GM10248 (cell line): ENCODE results near the gene NKAPD1.
"Not testable (repeated sequence)": the region's sequence is repeated elsewhere in the genome, so short reads cannot be mapped to it uniquely, and the experiment has no call there.

Experiments
- CTCF ChIA-PET: fragments of 300-600 bp; sonication (Branson Sonifier 250); formaldehyde crosslinking; extraction: SDS; loops from one replicate; lab custom pipeline; 2021; ENCODE audit warnings: antibody characterized with exemption; lab: Yijun Ruan, JAX
- POLR2A ChIA-PET: fragments of 350-650 bp; sonication (Branson Sonifier 250); formaldehyde crosslinking; extraction: SDS; loops from one replicate; lab custom pipeline; 2020; ENCODE audit warnings: antibody characterized with exemption; lab: Yijun Ruan, JAX
- DNase-seq: peaks from one replicate; pipeline ENCODE4 v3.0.0; 2012; ENCODE audit errors: extremely low spot score
- CTCF ChIP-seq: IDR thresholded peaks from 2 replicates; pipeline ENCODE4 v1.5.1; 2012; ENCODE audit warnings: mild to moderate bottlenecking, low read depth; ENCODE audit errors: extremely low read depth, missing control alignments, control extremely low read depth

Gene NKAPD1

GRCh38 chr11:112085822-112086421, 11.8 kb downstream of the NKAPD1 start:
- DNase-seq: peak; percentile 39
- ChIA-PET POLR2A (interaction anchor here (0.5 kb wide), 1 partner anchor 17 kb away, joined by 4 read pairs; no protein-coding TSS in a partner anchor), CTCF (interaction anchor here (0.7 to 2.1 kb wide), 6 partner anchors 9 to 194 kb away, joined by 3 to 10 read pairs (median 3); no protein-coding TSS in a partner anchor)
- TF ChIP-seq CTCF: no peak

GRCh38 chr11:112086422-112087191, 12.5 kb downstream of the NKAPD1 start, which contains the start of the genes SDHD and TIMM8B:
SDHD (plus strand) TSS chr11:112086873; CDS start chr11:112086908, 35 bp downstream.
TIMM8B (minus strand) TSS chr11:112086756; CDS start chr11:112086723, 33 bp downstream.
- POLR2A ChIA-PET: interaction anchor here (0.5 kb wide), 1 partner anchor 18 kb away, joined by 4 read pairs; no protein-coding TSS in a partner anchor
- CTCF ChIA-PET: interaction anchor here (0.9 to 2.1 kb wide), 6 partner anchors 10 to 194 kb away, joined by 3 to 10 read pairs (median 4); no protein-coding TSS in a partner anchor

GRCh38 chr11:112087212-112087611, 13.1 kb downstream of the NKAPD1 start:
- TF ChIP-seq CTCF: no peak
- POLR2A ChIA-PET: no interaction called here
- CTCF ChIA-PET: interaction anchor here (1.0 to 2.1 kb wide), 4 partner anchors 10 to 193 kb away, joined by 3 to 10 read pairs (median 5); no protein-coding TSS in a partner anchor
- DNase-seq: no peak

More at GRCh38 chr11:112086422-112087191, 12.5 kb downstream of the NKAPD1 start, which contains the start of the genes SDHD and TIMM8B:
- TF ChIP-seq CTCF: peak; percentile 27
- peak; percentile 96 for DNase-seq

- CTCF ChIA-PET: interaction anchor here (2.4 kb wide), 1 partner anchor 18 kb away, joined by 10 read pairs; no protein-coding TSS in a partner anchor
- DNase-seq, POLR2A ChIA-PET: not testable (repeated sequence)
These were observed 21.2 kb downstream of the NKAPD1 start for GRCh38 chr11:112095302-112095701.

- no peak for DNase-seq
- CTCF ChIA-PET: interaction anchor here (1.1 to 5.6 kb wide), 4 partner anchors 10 to 184 kb away, joined by 4 to 47 read pairs (median 8); no protein-coding TSS in a partner anchor
- POLR2A ChIA-PET: no interaction called here
- no peak for TF ChIP-seq CTCF
These were observed 22.1 kb downstream of the NKAPD1 start for GRCh38 chr11:112096194-112096593.

GRCh38 chr11:112097734-112098528, 23.8 kb downstream of the NKAPD1 start:
- CTCF ChIA-PET: interaction anchor here (0.6 to 5.6 kb wide), 3 partner anchors 8 to 131 kb away, joined by 3 to 47 read pairs (median 6); no protein-coding TSS in a partner anchor
- TF ChIP-seq CTCF: no peak
- DNase-seq: no peak
- POLR2A ChIA-PET: no interaction called here
